NCI-H226 (cell line): ENCODE results near the gene PMM1.
"Not testable (repeated sequence)": the region's sequence is repeated elsewhere in the genome, so short reads cannot be mapped to it uniquely, and the experiment has no call there.

Experiments
- DNase-seq: peaks from one replicate; pipeline ENCODE4 v3.0.0-alpha.2; 2015

The PMM1 gene

GRCh38 chr22:41596776-41597634 lies 7.4 kb upstream of the PMM1 start:
- DNase-seq, result no peak

- DNase-seq, result no peak
Observed at GRCh38 chr22:41595703-41596102, 6.1 kb upstream of the PMM1 start.

GRCh38 chr22:41593336-41593960 lies 3.8 kb upstream of the PMM1 start:
- not testable (repeated sequence) for DNase-seq

- no peak for DNase-seq
Observed at GRCh38 chr22:41587347-41587723, 2.3 kb downstream of the PMM1 start.

- no peak for DNase-seq
Observed at GRCh38 chr22:41585898-41586297, 3.7 kb downstream of the PMM1 start.

- DNase-seq, result no peak
Observed at GRCh38 chr22:41584881-41585280, 4.8 kb downstream of the PMM1 start.

GRCh38 chr22:41582694-41583093 lies 6.9 kb downstream of the PMM1 start:
- DNase-seq, result no peak

GRCh38 chr22:41579997-41580355 lies 9.7 kb downstream of the PMM1 start:
- DNase-seq, result no peak

- no peak for DNase-seq
Observed at GRCh38 chr22:41579297-41579996, 10.2 kb downstream of the PMM1 start.

- DNase-seq, result no peak
Observed at GRCh38 chr22:41578818-41579217, 10.8 kb downstream of the PMM1 start.

- DNase-seq, result no peak
Observed at GRCh38 chr22:41578114-41578513, 11.5 kb downstream of the PMM1 start.

- DNase-seq, result no peak
Observed at GRCh38 chr22:41576877-41577276, 12.8 kb downstream of the PMM1 start.

GRCh38 chr22:41575533-41575932 lies 14.1 kb downstream of the PMM1 start:
- DNase-seq, result no peak

- DNase-seq, result no peak
Observed at GRCh38 chr22:41574847-41575381, 14.7 kb downstream of the PMM1 start.

- DNase-seq, result no peak
Observed at GRCh38 chr22:41573677-41574076, 16.0 kb downstream of the PMM1 start.

GRCh38 chr22:41572305-41572704 lies 17.3 kb downstream of the PMM1 start:
- not testable (repeated sequence) for DNase-seq

GRCh38 chr22:41571786-41572185 lies 17.9 kb downstream of the PMM1 start:
- DNase-seq, result no peak

GRCh38 chr22:41570221-41570620 lies 19.4 kb downstream of the PMM1 start:
- DNase-seq, result peak; percentile 27

- no peak for DNase-seq
Observed at GRCh38 chr22:41568811-41569210, 20.8 kb downstream of the PMM1 start.

- no peak for DNase-seq
Observed at GRCh38 chr22:41567512-41567768, 22.2 kb downstream of the PMM1 start.

GRCh38 chr22:41565403-41566054 lies 24.1 kb downstream of the PMM1 start:
- DNase-seq, result peak; percentile 52

- peak; percentile 9 for DNase-seq
Observed at GRCh38 chr22:41564563-41564962, 25.1 kb downstream of the PMM1 start.

- peak; percentile 63 for DNase-seq
Observed at GRCh38 chr22:41563051-41563711, 26.5 kb downstream of the PMM1 start.
